GM18951 (cell line): ENCODE measurements around the gene CNTNAP2.

Experiments
- POLR2A ChIP-seq: IDR thresholded peaks from 4 replicates; pipeline ENCODE4 v1.6.1; 2011; ENCODE audit warnings: mild to moderate bottlenecking; ENCODE audit not compliant: insufficient read length, insufficient read depth; ENCODE audit errors: extremely low read depth
- in situ Hi-C: fragments of 300-500 bp; cut with MboI; formaldehyde crosslinking; loops from one replicate; pipeline ENCODE4 v1.12.0; 2022; ENCODE audit warnings: low sequenced_read_pairs, mixed read lengths, inconsistent platforms; ENCODE audit not compliant: unreplicated experiment

CNTNAP2 gene

GRCh38 chr7:146542101-146542500 is 425.5 kb downstream of the CNTNAP2 start:
- no peak for TF ChIP-seq POLR2A
- in situ Hi-C loops, result no loop called here

GRCh38 chr7:146544748-146545147 is 428.1 kb downstream of the CNTNAP2 start:
- in situ Hi-C loops, result no loop called here
- no peak for TF ChIP-seq POLR2A

- in situ Hi-C loops, result no loop called here
- TF ChIP-seq POLR2A, result no peak
Observed at GRCh38 chr7:146548816-146549215, 432.2 kb downstream of the CNTNAP2 start.

GRCh38 chr7:146554556-146554955 is 438.0 kb downstream of the CNTNAP2 start:
- in situ Hi-C loops, result no loop called here
- TF ChIP-seq POLR2A, result no peak

- no peak for TF ChIP-seq POLR2A
- in situ Hi-C loops, result no loop called here
Observed at GRCh38 chr7:146557971-146558469, 441.4 kb downstream of the CNTNAP2 start.

GRCh38 chr7:146565872-146566271 is 449.3 kb downstream of the CNTNAP2 start:
- no peak for TF ChIP-seq POLR2A
- in situ Hi-C loops, result no loop called here

- in situ Hi-C loops, result no loop called here
- TF ChIP-seq POLR2A, result no peak
Observed at GRCh38 chr7:146575903-146576302, 459.3 kb downstream of the CNTNAP2 start.

- no peak for TF ChIP-seq POLR2A
- in situ Hi-C loops, result no loop called here
Observed at GRCh38 chr7:146591976-146592375, 475.4 kb downstream of the CNTNAP2 start.

GRCh38 chr7:146606628-146607027 is 490.0 kb downstream of the CNTNAP2 start:
- no peak for TF ChIP-seq POLR2A
- in situ Hi-C loops, result no loop called here

- in situ Hi-C loops, result no loop called here
Observed at GRCh38 chr7:146619641-146620040, 503.0 kb downstream of the CNTNAP2 start.

GRCh38 chr7:146626912-146627311 is 510.3 kb downstream of the CNTNAP2 start:
- in situ Hi-C loops, result no loop called here
- no peak for TF ChIP-seq POLR2A

More at GRCh38 chr7:146619641-146620040, 503.0 kb downstream of the CNTNAP2 start:
- no peak for TF ChIP-seq POLR2A

- in situ Hi-C loops, result no loop called here
- TF ChIP-seq POLR2A, result no peak
Observed at GRCh38 chr7:146635205-146636032, 518.8 kb downstream of the CNTNAP2 start.

GRCh38 chr7:146636033-146636356 is 519.4 kb downstream of the CNTNAP2 start:
- no peak for TF ChIP-seq POLR2A
- in situ Hi-C loops, result no loop called here

GRCh38 chr7:146636581-146636980 is 520.0 kb downstream of the CNTNAP2 start:
- in situ Hi-C loops, result no loop called here
- no peak for TF ChIP-seq POLR2A
